Ascending aorta (tissue), 2 donors: ENCODE data around the gene DTHD1. TPM values are rescaled to one million over a fixed set of nuclear protein-coding genes. Genes with fewer than 3 reads are reported as not detected.

Experiments used
- DNase-seq, 2 donors: peaks; one replicate each; pipeline ENCODE4 v3.0.0-alpha.2; 2019; ENCODE audit warnings: low spot score in 2 of 2
- H3K27ac ChIP-seq, 2 donors: fragments of 200-600 bp; sonication (generic); one replicate each; pipeline ENCODE4 v1.5.1; 2016 to 2017; ENCODE audit warnings: mild to moderate bottlenecking in 1 of 2
- H3K27me3 ChIP-seq: fragments of 200-600 bp; sonication (generic); one replicate; pipeline ENCODE4 v1.5.1; 2017
- H3K36me3 ChIP-seq, 2 donors: fragments of 200-600 bp; sonication (generic); one replicate each; pipeline ENCODE4 v1.5.1; 2016
- H3K4me1 ChIP-seq, 2 donors: fragments of 200-600 bp; sonication (generic); one replicate each; pipeline ENCODE4 v1.5.1; 2016 to 2017; ENCODE audit warnings: mild to moderate bottlenecking in 1 of 2
- H3K4me3 ChIP-seq, 2 donors: fragments of 200-600 bp; sonication (generic); one replicate each; pipeline ENCODE4 v1.5.1; 2016 to 2017; ENCODE audit warnings: mild to moderate bottlenecking in 1 of 2
- H3K9me3 ChIP-seq, 2 donors: fragments of 200-600 bp; sonication (generic); one replicate each; pipeline ENCODE4 v1.5.1; 2016
- CTCF ChIP-seq, 3 experiments: fragments of 200-600 bp in 2 of 3; fragments of 450-650 bp in 1 of 3; sonication (generic) in 2 of 3; IDR thresholded peaks; one replicate each; pipeline ENCODE4 v1.5.1; 2016 to 2019; ENCODE audit warnings: antibody characterized with exemption in 3 of 3, mild to moderate bottlenecking in 1 of 3, moderate library complexity in 1 of 3
- intact Hi-C: fragments of 100-400 bp; cut with DNase I; formaldehyde crosslinking; loops from one replicate; pipeline ENCODE4 v1.15.1; 2023
- total RNA-seq: library from RNA; depleted of rRNA; stranded (reverse); fragments of >200 nt; gene quantifications from one replicate; pipeline ENCODE4 v1.1.0, GENCODE V29; 2016

The DTHD1 gene
- total RNA-seq, 1 donor from 2014 or later, result not detected

DNA sequence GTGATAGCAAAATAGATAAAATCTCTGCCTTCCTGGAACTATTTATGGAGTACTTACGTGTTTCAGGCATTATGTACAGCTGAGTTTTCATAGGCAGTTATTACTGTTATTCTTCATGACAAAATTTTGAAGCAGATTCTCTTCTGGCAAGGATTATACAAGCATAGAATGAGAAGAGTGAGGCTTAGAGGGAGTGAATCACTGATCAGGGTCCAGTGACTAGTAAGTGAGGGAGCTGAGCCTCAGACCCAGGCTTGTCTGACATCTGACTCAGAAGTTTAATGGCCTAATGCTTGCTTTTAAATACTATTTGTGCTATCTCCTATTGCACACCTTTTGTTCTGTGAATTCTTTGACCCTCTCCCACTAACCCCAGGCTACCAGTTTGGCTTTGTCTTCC is 110.6 kb downstream of the DTHD1 start:
- H3K9me3 ChIP-seq, result no peaks in the 10 kb centered on the region
- intact Hi-C loops, result no loop called here
- no peak overlapping the region for H3K27ac ChIP-seq
- no peaks in the 10 kb centered on the region for H3K36me3 ChIP-seq
- H3K4me3 ChIP-seq, result no peak overlapping the region
- TF ChIP-seq CTCF (IDR thresholded peaks at IDR 0.05), result no peak
- H3K4me1 ChIP-seq, result no peaks in the 10 kb centered on the region
- no peaks in the 10 kb centered on the region for H3K27me3 ChIP-seq
- no peak for DNase-seq

DNA sequence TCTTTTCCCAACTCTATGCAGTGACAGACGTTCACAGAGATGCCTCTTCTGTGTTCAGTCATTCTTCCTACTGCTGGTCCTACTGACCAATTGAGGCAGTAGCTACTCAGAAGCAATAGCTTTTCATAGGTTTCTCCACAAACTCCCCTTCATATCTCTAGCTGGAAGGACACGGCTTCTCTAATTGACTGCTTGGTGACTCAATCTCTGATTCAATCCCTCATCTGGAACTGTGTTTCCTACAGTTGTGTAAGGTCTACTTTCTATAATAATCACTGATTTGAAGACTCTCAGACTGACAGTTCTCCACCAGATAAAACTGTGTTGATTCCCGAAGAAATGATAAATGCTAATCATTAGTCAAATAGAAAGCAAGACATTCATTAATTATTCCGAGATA is 111.5 kb downstream of the DTHD1 start:
- Histone ChIP-seq H3K36me3 (no peaks in the 10 kb centered on the region), H3K4me1 (no peaks in the 10 kb centered on the region), H3K4me3 (no peak overlapping the region), H3K27me3 (no peaks in the 10 kb centered on the region), H3K27ac (no peak overlapping the region), H3K9me3 (no peaks in the 10 kb centered on the region)
- intact Hi-C loops, result no loop called here
- TF ChIP-seq CTCF (IDR thresholded peaks at IDR 0.05), result no peak
- DNase-seq, result no peak

Other genes starting within 250 kb of the DTHD1 start
- gene ARAP2, start 37.1 kb upstream of the DTHD1 start, total RNA-seq, result 12.2 TPM